ENCODE results near the gene TNIK.

Gene TNIK

GRCh38 chr3:171345107-171345843 lies 114.9 kb downstream of the TNIK start:
- no peak for DNase-seq (ENCODE audit: low spot score in 2 of 2)
- H3K36me3 Mint-ChIP-seq (ENCODE audit: insufficient read depth): no peaks in the 10 kb centered on the region
- no peak overlapping the region for H3K27ac Mint-ChIP-seq (ENCODE audit: low read depth)
- no peaks in the 10 kb centered on the region for H3K9me3 Mint-ChIP-seq
- no peaks in the 10 kb centered on the region for H3K27me3 Mint-ChIP-seq
- H3K4me1 Mint-ChIP-seq: peaks cover 54% of the 10 kb centered on the region
- no peak overlapping the region for H3K4me3 Mint-ChIP-seq
- ATAC-seq (replicated peaks; ENCODE audit: extremely low read depth, poor library complexity, severe bottlenecking): no peak

GRCh38 chr3:171343693-171344092 lies 116.5 kb downstream of the TNIK start:
- DNase-seq (ENCODE audit: low spot score in 2 of 2) (no peak), ATAC-seq (replicated peaks; ENCODE audit: extremely low read depth, poor library complexity, severe bottlenecking) (no peak)
- Mint-ChIP-seq H3K36me3 (ENCODE audit: insufficient read depth) (no peaks in the 10 kb centered on the region), H3K27me3 (no peaks in the 10 kb centered on the region), H3K27ac (ENCODE audit: low read depth) (no peak overlapping the region), H3K4me1 (peaks cover 49% of the 10 kb centered on the region), H3K4me3 (no peak overlapping the region), H3K9me3 (no peaks in the 10 kb centered on the region)

GRCh38 chr3:171342783-171343420 lies 117.3 kb downstream of the TNIK start:
- ATAC-seq (replicated peaks; ENCODE audit: extremely low read depth, poor library complexity, severe bottlenecking): no peak
- H3K36me3 Mint-ChIP-seq (ENCODE audit: insufficient read depth): no peaks in the 10 kb centered on the region

GRCh38 chr3:171342200-171342599 lies 118.0 kb downstream of the TNIK start:
- Mint-ChIP-seq H3K36me3 (ENCODE audit: insufficient read depth) (peaks cover 3% of the 10 kb centered on the region), H3K4me3 (no peak overlapping the region), H3K4me1 (peaks cover 46% of the 10 kb centered on the region), H3K27ac (ENCODE audit: low read depth) (no peak overlapping the region), H3K27me3 (no peaks in the 10 kb centered on the region), H3K9me3 (no peaks in the 10 kb centered on the region)
- ATAC-seq (replicated peaks; ENCODE audit: extremely low read depth, poor library complexity, severe bottlenecking) (no peak), DNase-seq (ENCODE audit: low spot score in 2 of 2) (no peak)

More at GRCh38 chr3:171342783-171343420, 117.3 kb downstream of the TNIK start:
- Mint-ChIP-seq H3K4me3 (no peak overlapping the region), H3K4me1 (peaks cover 50% of the 10 kb centered on the region), H3K9me3 (no peaks in the 10 kb centered on the region), H3K27me3 (no peaks in the 10 kb centered on the region), H3K27ac (ENCODE audit: low read depth) (no peak overlapping the region)
- no peak for DNase-seq (ENCODE audit: low spot score in 2 of 2)

GRCh38 chr3:171340434-171340833 lies 119.8 kb downstream of the TNIK start:
- ATAC-seq (replicated peaks; ENCODE audit: extremely low read depth, poor library complexity, severe bottlenecking): no peak

GRCh38 chr3:171339598-171339997 lies 120.6 kb downstream of the TNIK start:
- no peaks in the 10 kb centered on the region for H3K9me3 Mint-ChIP-seq
- H3K27ac Mint-ChIP-seq (ENCODE audit: low read depth): no peak overlapping the region
- H3K4me3 Mint-ChIP-seq: no peak overlapping the region
- H3K4me1 Mint-ChIP-seq: peaks cover 40% of the 10 kb centered on the region
- DNase-seq (ENCODE audit: low spot score in 2 of 2): no peak
- peaks cover 3% of the 10 kb centered on the region for H3K36me3 Mint-ChIP-seq (ENCODE audit: insufficient read depth)
- no peak for ATAC-seq (replicated peaks; ENCODE audit: extremely low read depth, poor library complexity, severe bottlenecking)
- no peaks in the 10 kb centered on the region for H3K27me3 Mint-ChIP-seq

More at GRCh38 chr3:171340434-171340833, 119.8 kb downstream of the TNIK start:
- H3K4me1 Mint-ChIP-seq: peaks cover 44% of the 10 kb centered on the region
- no peak for DNase-seq (ENCODE audit: low spot score in 2 of 2)
- peaks cover 3% of the 10 kb centered on the region for H3K36me3 Mint-ChIP-seq (ENCODE audit: insufficient read depth)
- H3K9me3 Mint-ChIP-seq: no peaks in the 10 kb centered on the region
- no peak overlapping the region for H3K27ac Mint-ChIP-seq (ENCODE audit: low read depth)
- no peaks in the 10 kb centered on the region for H3K27me3 Mint-ChIP-seq
- no peak overlapping the region for H3K4me3 Mint-ChIP-seq

GRCh38 chr3:171336406-171336805 lies 123.8 kb downstream of the TNIK start:
- H3K36me3 Mint-ChIP-seq (ENCODE audit: insufficient read depth): peaks cover 3% of the 10 kb centered on the region
- DNase-seq (ENCODE audit: low spot score in 2 of 2): no peak
- H3K27ac Mint-ChIP-seq (ENCODE audit: low read depth): no peak overlapping the region
- peaks cover 35% of the 10 kb centered on the region for H3K4me1 Mint-ChIP-seq
- no peak for ATAC-seq (replicated peaks; ENCODE audit: extremely low read depth, poor library complexity, severe bottlenecking)
- no peak overlapping the region for H3K4me3 Mint-ChIP-seq
- H3K9me3 Mint-ChIP-seq: no peaks in the 10 kb centered on the region
- H3K27me3 Mint-ChIP-seq: no peaks in the 10 kb centered on the region

GRCh38 chr3:171335559-171335958 lies 124.6 kb downstream of the TNIK start:
- Mint-ChIP-seq H3K27ac (ENCODE audit: low read depth) (no peak overlapping the region), H3K4me3 (no peak overlapping the region), H3K36me3 (ENCODE audit: insufficient read depth) (peaks cover 3% of the 10 kb centered on the region), H3K9me3 (no peaks in the 10 kb centered on the region), H3K4me1 (peaks cover 38% of the 10 kb centered on the region), H3K27me3 (no peaks in the 10 kb centered on the region)
- ATAC-seq (replicated peaks; ENCODE audit: extremely low read depth, poor library complexity, severe bottlenecking) (no peak), DNase-seq (ENCODE audit: low spot score in 2 of 2) (no peak)

GRCh38 chr3:171334465-171334811 lies 125.8 kb downstream of the TNIK start:
- peaks cover 47% of the 10 kb centered on the region for H3K4me1 Mint-ChIP-seq
- ATAC-seq (replicated peaks; ENCODE audit: extremely low read depth, poor library complexity, severe bottlenecking): no peak
- no peak overlapping the region for H3K27ac Mint-ChIP-seq (ENCODE audit: low read depth)

GRCh38 chr3:171333784-171334464 lies 126.3 kb downstream of the TNIK start:
- Mint-ChIP-seq H3K27ac (ENCODE audit: low read depth) (no peak overlapping the region), H3K9me3 (no peaks in the 10 kb centered on the region), H3K4me3 (no peak overlapping the region), H3K36me3 (ENCODE audit: insufficient read depth) (peaks cover 3% of the 10 kb centered on the region), H3K27me3 (no peaks in the 10 kb centered on the region), H3K4me1 (peaks cover 46% of the 10 kb centered on the region)
- ATAC-seq (replicated peaks; ENCODE audit: extremely low read depth, poor library complexity, severe bottlenecking) (no peak), DNase-seq (ENCODE audit: low spot score in 2 of 2) (no peak)

More at GRCh38 chr3:171334465-171334811, 125.8 kb downstream of the TNIK start:
- peaks cover 3% of the 10 kb centered on the region for H3K36me3 Mint-ChIP-seq (ENCODE audit: insufficient read depth)
- H3K27me3 Mint-ChIP-seq: no peaks in the 10 kb centered on the region
- DNase-seq (ENCODE audit: low spot score in 2 of 2): no peak
- H3K4me3 Mint-ChIP-seq: no peak overlapping the region
- no peaks in the 10 kb centered on the region for H3K9me3 Mint-ChIP-seq

- Mint-ChIP-seq H3K9me3 (no peaks in the 10 kb centered on the region), H3K27me3 (no peaks in the 10 kb centered on the region), H3K4me1 (peaks cover 36% of the 10 kb centered on the region), H3K36me3 (ENCODE audit: insufficient read depth) (no peaks in the 10 kb centered on the region), H3K27ac (ENCODE audit: low read depth) (peak overlapping the region; percentile 41), H3K4me3 (no peak overlapping the region)
- ATAC-seq (replicated peaks; ENCODE audit: extremely low read depth, poor library complexity, severe bottlenecking) (no peak), DNase-seq (ENCODE audit: low spot score in 2 of 2) (no peak)
Observed at GRCh38 chr3:171330938-171331337, 129.3 kb downstream of the TNIK start.

GRCh38 chr3:171329746-171330145 lies 130.5 kb downstream of the TNIK start:
- H3K4me1 Mint-ChIP-seq: peaks cover 31% of the 10 kb centered on the region
- no peak overlapping the region for H3K27ac Mint-ChIP-seq (ENCODE audit: low read depth)
- no peaks in the 10 kb centered on the region for H3K9me3 Mint-ChIP-seq
- H3K36me3 Mint-ChIP-seq (ENCODE audit: insufficient read depth): no peaks in the 10 kb centered on the region
- no peaks in the 10 kb centered on the region for H3K27me3 Mint-ChIP-seq
- no peak for DNase-seq (ENCODE audit: low spot score in 2 of 2)
- no peak overlapping the region for H3K4me3 Mint-ChIP-seq
- no peak for ATAC-seq (replicated peaks; ENCODE audit: extremely low read depth, poor library complexity, severe bottlenecking)

Data from central memory CD8-positive, alpha-beta T cell (primary cell).